Pancreas (tissue), 10 donors: ENCODE measurements around the gene TANC2. TPM values are rescaled to one million over a fixed set of nuclear protein-coding genes. Genes with fewer than 3 reads are reported as not detected.

ENCODE experiments used
- ATAC-seq, 4 donors: fragments of 200-7000 bp; cut with Tn5 transposase; one replicate each; pipeline versions ENCODE4 v1.8.0 to v1.9.1; 2020; ENCODE audit warnings: mild to moderate bottlenecking in 4 of 4, moderate library complexity in 4 of 4
- DNase-seq, 6 donors: peaks; one replicate each; pipeline ENCODE4 v3.0.0-alpha.2; 2020
- FAIRE-seq: peaks from 2 replicates; lab custom pipeline; 2012; peaks lifted over from hg19 to GRCh38; lab: Jason Lieb, UNC
- H3K27ac ChIP-seq, 4 donors: fragments of 200-600 bp; sonication (generic); 1 replicate in 3 of 4; 2 replicates in 1 of 4; pipeline versions ENCODE4 v1.5.0 to v1.8.0; 2020
- H3K27me3 ChIP-seq, 4 donors: fragments of 200-600 bp; one replicate each; pipeline ENCODE4 v1.8.0; 2021
- H3K36me3 ChIP-seq, 3 donors: fragments of 200-600 bp; sonication (generic) in 1 of 3; one replicate each; pipeline versions ENCODE4 v1.5.0 to v1.8.0; 2020 to 2021
- H3K4me1 ChIP-seq, 3 donors: fragments of 200-600 bp; one replicate each; pipeline ENCODE4 v1.8.0; 2021
- H3K4me3 ChIP-seq, 4 donors: fragments of 200-600 bp; sonication (generic) in 2 of 4; one replicate each; pipeline versions ENCODE4 v1.5.0 to v1.8.0; 2020 to 2021
- H3K9me3 ChIP-seq, 4 donors: fragments of 200-600 bp; one replicate each; pipeline ENCODE4 v1.8.0; 2021
- CTCF ChIP-seq, 4 donors: fragments of 200-600 bp; sonication (generic) in 3 of 4; IDR thresholded peaks; one replicate each; pipeline versions ENCODE4 v1.5.0 to v1.8.0; 2021; ENCODE audit warnings: antibody characterized with exemption in 4 of 4
- WGBS, 2 donors: extraction: QIAGEN DNeasy Blood & Tissue Kit; methylation state at CpG; one replicate each; pipeline ENCODE4 v1.1.7; 2013; 5-methylcytosine and 5-hydroxymethylcytosine counted together
- intact Hi-C, 3 donors: fragments of 100-400 bp; cut with DNase I; formaldehyde crosslinking; loops; one replicate each; pipeline versions ENCODE4 v1.11.1 to v1.14.2; 2022
- polyA plus RNA-seq, 2 donors: library from polyadenylated mRNA; stranded (reverse); fragments of 200-250 nt; gene quantifications; one replicate each; pipeline ENCODE4 v1.2.3, GENCODE V29; 2013
- total RNA-seq, 6 donors: library from RNA; stranded (reverse); fragmentation: NEBNext Ultra II Directional in 4 of 6; extraction: Animal tissue kit (Norgen Biotek cat#: 25700) in 4 of 6; gene quantifications; one replicate each; pipeline versions ENCODE4 v1.2.1 to v1.2.4, GENCODE V29; 2021 to 2023
- donor health status: healthy with polysubstance abuse.
- donor health status: DM: no; HTN: no; CAD: no; lungs with moderate emphysema.
- donor health status: DM: no; HTN: no; CAD: no.
- donor health status: control.
- donor health status: control.
- donor health status: Bipolar disorder and iron deficiency.
- donor health status: DM: yes; HTN: yes; CAD: no.
- donor health status: DM: no; HTN: no; CAD: no.
- donor health status: DM: no; HTN: no; CAD: no.
- donor health status: DM: yes; HTN: yes; CAD: no.

TANC2 gene
- total and polyA plus RNA-seq, 8 donors, result 3.7 to 28.0 (median 10.9) TPM

DNA sequence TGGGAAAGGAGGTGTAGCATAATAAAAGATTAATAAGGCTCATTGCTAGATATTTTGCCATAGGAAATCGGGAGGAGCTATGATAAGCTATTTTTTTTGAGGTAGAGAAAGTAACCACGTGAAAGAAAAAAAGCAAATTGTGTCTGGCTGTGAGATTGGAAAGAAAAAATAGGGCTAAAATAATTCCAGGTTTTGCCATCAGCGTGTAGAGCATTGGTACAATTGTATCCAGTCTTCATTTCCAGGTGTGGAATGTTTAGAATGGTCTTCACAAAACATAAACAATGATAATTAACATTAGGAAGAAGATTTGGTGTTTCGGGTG is 1.1 kb downstream of the TANC2 start:
- 10 to 15% methylated on average over 4 of the region's 4 CpGs for WGBS, 2 donors
- no peaks in the 10 kb centered on the region for H3K36me3 ChIP-seq
- no peaks in the 10 kb centered on the region for H3K27me3 ChIP-seq
- FAIRE-seq, result no peak
- intact Hi-C loops, result loop anchor here in 1 of 3 donors (10.0 kb wide), 1 partner anchor 262 kb away; no protein-coding TSS in a partner anchor
- H3K4me3 ChIP-seq, result peak overlapping the region; percentile 79 to 88 (median 84)
- peak overlapping the region in 1 of 4 donors; percentile 82 for H3K27ac ChIP-seq
- no peak for ATAC-seq
- TF ChIP-seq CTCF (IDR thresholded peaks at IDR 0.05), result no peak
- peaks cover 6 to 18% (median 16%) of the 10 kb centered on the region in 3 donors for H3K4me1 ChIP-seq
- no peak for DNase-seq
- H3K9me3 ChIP-seq, result no peaks in the 10 kb centered on the region

- WGBS, 2 donors, result 1 to 2% methylated on average over 3 of the region's 3 CpGs
- no peaks in the 10 kb centered on the region for H3K36me3 ChIP-seq
- TF ChIP-seq CTCF (IDR thresholded peaks at IDR 0.05), result peak in 3 of 4 donors; percentile 50 to 62 (median 53)
- intact Hi-C loops, result loop anchor here in 1 of 3 donors (10.0 kb wide), 1 partner anchor 264 kb away; no protein-coding TSS in a partner anchor
- DNase-seq, result peak in 3 of 6 donors; percentile 40 to 51 (median 42)
- H3K4me3 ChIP-seq, result peak overlapping the region in 1 of 4 donors; percentile 88
- H3K9me3 ChIP-seq, result no peaks in the 10 kb centered on the region
- FAIRE-seq, result peak; percentile 87
- no peak overlapping the region for H3K27ac ChIP-seq
- no peaks in the 10 kb centered on the region for H3K27me3 ChIP-seq
- H3K4me1 ChIP-seq, result peaks cover 6 to 18% (median 16%) of the 10 kb centered on the region in 3 donors
- ATAC-seq, result peak; percentile 33 to 84 (median 70)
These were observed 2.4 kb downstream of the TANC2 start for GRCh38 chr17:62968445-62968923.

- Histone ChIP-seq H3K27ac (no peak overlapping the region), H3K27me3 (no peaks in the 10 kb centered on the region), H3K36me3 (no peaks in the 10 kb centered on the region), H3K9me3 (no peaks in the 10 kb centered on the region), H3K4me3 (no peak overlapping the region), H3K4me1 (peaks cover 6 to 18% (median 16%) of the 10 kb centered on the region in 3 donors)
- ATAC-seq (no peak), DNase-seq (no peak), FAIRE-seq (no peak)
- intact Hi-C loops, result loop anchor here in 1 of 3 donors (5.0 kb wide), 1 partner anchor 268 kb away; no protein-coding TSS in a partner anchor
- no peak for TF ChIP-seq CTCF (IDR thresholded peaks at IDR 0.05)
These were observed 4.6 kb downstream of the TANC2 start for GRCh38 chr17:62970610-62971009.

DNA sequence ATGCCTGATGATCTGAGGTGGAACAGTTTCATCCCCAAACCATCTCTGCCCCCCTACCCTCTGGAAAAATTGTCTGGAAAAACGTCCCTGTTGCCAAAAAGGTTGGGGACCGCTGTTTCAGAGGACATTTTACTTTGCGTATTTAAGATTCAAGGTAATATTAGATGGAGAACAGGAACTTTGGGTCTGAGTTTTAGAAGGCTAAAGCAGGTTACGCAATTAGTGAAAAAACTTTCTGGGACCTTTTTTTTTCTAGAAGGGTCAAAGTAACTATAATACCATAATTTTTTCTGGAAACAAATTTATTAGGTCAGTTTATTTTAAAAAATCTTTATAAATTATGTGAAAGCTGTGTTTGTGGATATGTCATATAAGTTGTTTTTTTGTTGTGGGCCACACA is 5.8 kb downstream of the TANC2 start:
- DNase-seq, result no peak
- no peak for TF ChIP-seq CTCF (IDR thresholded peaks at IDR 0.05)
- FAIRE-seq, result no peak
- WGBS, 2 donors, result 71 to 73% methylated on average over 4 of the region's 4 CpGs
- H3K36me3 ChIP-seq, result no peaks in the 10 kb centered on the region
- no peaks in the 10 kb centered on the region for H3K27me3 ChIP-seq
- H3K27ac ChIP-seq, result no peak overlapping the region
- intact Hi-C loops, result loop anchor here in 1 of 3 donors (5.0 kb wide), 1 partner anchor 270 kb away; no protein-coding TSS in a partner anchor
- H3K9me3 ChIP-seq, result no peaks in the 10 kb centered on the region
- no peak for ATAC-seq
- peaks cover 6 to 18% (median 16%) of the 10 kb centered on the region in 3 donors for H3K4me1 ChIP-seq
- H3K4me3 ChIP-seq, result no peak overlapping the region

GRCh38 chr17:62974788-62975187 is 8.8 kb downstream of the TANC2 start:
- Histone ChIP-seq H3K36me3 (no peaks in the 10 kb centered on the region), H3K4me3 (no peak overlapping the region), H3K27me3 (no peaks in the 10 kb centered on the region), H3K27ac (no peak overlapping the region), H3K4me1 (peaks cover 0 to 4% (median 0%) of the 10 kb centered on the region in 3 donors), H3K9me3 (no peaks in the 10 kb centered on the region)
- DNase-seq, result no peak
- intact Hi-C loops, result loop anchor here in 1 of 3 donors (5.0 kb wide), 1 partner anchor 272 kb away; no protein-coding TSS in a partner anchor
- WGBS, 2 donors, result 74 to 78% methylated on average over 4 of the region's 4 CpGs
- FAIRE-seq, result no peak
- no peak for TF ChIP-seq CTCF (IDR thresholded peaks at IDR 0.05)
- ATAC-seq, result no peak
